HFFc6 (cell line): ENCODE results near the gene DOCK2. TPM values are rescaled to one million over a fixed set of nuclear protein-coding genes. Genes with fewer than 3 reads are reported as not detected.

Experiments used
- DNase-seq: peaks from one replicate; pipeline ENCODE4 v3.0.0-alpha.2; 2018
- H3K27ac Mint-ChIP-seq: 2 replicates; pipeline ENCODE4 v1.8.0; 2020; ENCODE audit warnings: mild to moderate bottlenecking, mixed read lengths
- H3K27me3 Mint-ChIP-seq: 2 replicates; pipeline ENCODE4 v1.8.0; 2021; ENCODE audit warnings: mild to moderate bottlenecking, moderate library complexity, mixed read lengths; ENCODE audit not compliant: insufficient read depth
- H3K36me3 Mint-ChIP-seq: 2 replicates; pipeline ENCODE4 v1.8.0; 2021; ENCODE audit warnings: low read depth, mixed read lengths
- H3K4me1 Mint-ChIP-seq: 2 replicates; pipeline ENCODE4 v1.8.0; 2020; ENCODE audit warnings: low read depth, mixed read lengths
- H3K4me3 Mint-ChIP-seq: 2 replicates; pipeline ENCODE4 v1.8.0; 2020; ENCODE audit warnings: mild to moderate bottlenecking, moderate library complexity, mixed read lengths
- H3K9me3 Mint-ChIP-seq: 2 replicates; pipeline ENCODE4 v1.8.0; 2020; ENCODE audit warnings: mild to moderate bottlenecking, mixed read lengths
- total RNA-seq, 6 experiments: library from RNA; stranded (reverse); fragmentation: NEBNext Ultra II Directional; extraction: Animal tissue kit (Norgen Biotek cat#: 25700); gene quantifications; 2 replicates in 1 of 6; 3 replicates in 5 of 6; pipeline ENCODE4 v1.2.3, GENCODE V29; 2021
- TF ChIP-seq, protein P1 (sequence below): fragments of 200-600 bp; sonication (generic); IDR thresholded peaks from 2 replicates; pipeline ENCODE4 v1.5.0; 2021; ENCODE audit warnings: antibody characterized with exemption, mild to moderate bottlenecking

DOCK2 gene
- total RNA-seq, 6 experiments from 2014 or later = 1.4 to 6.5 (median 3.0) TPM

DNA sequence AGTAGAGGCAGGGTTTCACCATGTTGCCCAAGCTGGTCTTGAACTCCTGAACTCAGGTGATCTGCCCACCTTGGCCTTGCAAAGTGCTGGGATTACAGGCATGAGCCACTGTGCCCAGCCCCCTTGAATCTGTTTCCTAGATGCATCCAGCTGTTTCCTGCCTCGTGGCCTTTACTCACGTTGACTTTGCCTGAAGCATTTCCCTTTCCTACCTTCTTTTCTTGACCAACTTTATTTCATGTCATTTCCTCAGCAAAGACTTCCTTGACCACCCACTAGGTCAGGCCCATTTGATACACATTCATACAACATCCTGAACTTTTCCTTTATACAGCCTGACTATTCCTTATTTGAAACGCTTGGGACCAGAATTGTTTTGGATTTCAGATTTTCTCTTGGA lies 51.0 kb downstream of the DOCK2 start:
- H3K4me1 Mint-ChIP-seq = peaks cover 21% of the 10 kb centered on the region
- no peaks in the 10 kb centered on the region for H3K27me3 Mint-ChIP-seq
- no peak overlapping the region for H3K27ac Mint-ChIP-seq
- DNase-seq = no peak
- TF ChIP-seq, protein P1, sequence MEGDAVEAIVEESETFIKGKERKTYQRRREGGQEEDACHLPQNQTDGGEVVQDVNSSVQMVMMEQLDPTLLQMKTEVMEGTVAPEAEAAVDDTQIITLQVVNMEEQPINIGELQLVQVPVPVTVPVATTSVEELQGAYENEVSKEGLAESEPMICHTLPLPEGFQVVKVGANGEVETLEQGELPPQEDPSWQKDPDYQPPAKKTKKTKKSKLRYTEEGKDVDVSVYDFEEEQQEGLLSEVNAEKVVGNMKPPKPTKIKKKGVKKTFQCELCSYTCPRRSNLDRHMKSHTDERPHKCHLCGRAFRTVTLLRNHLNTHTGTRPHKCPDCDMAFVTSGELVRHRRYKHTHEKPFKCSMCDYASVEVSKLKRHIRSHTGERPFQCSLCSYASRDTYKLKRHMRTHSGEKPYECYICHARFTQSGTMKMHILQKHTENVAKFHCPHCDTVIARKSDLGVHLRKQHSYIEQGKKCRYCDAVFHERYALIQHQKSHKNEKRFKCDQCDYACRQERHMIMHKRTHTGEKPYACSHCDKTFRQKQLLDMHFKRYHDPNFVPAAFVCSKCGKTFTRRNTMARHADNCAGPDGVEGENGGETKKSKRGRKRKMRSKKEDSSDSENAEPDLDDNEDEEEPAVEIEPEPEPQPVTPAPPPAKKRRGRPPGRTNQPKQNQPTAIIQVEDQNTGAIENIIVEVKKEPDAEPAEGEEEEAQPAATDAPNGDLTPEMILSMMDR = no peak
- no peak overlapping the region for H3K4me3 Mint-ChIP-seq
- peaks cover 10% of the 10 kb centered on the region; the same call in 1 of the 2 replicates for H3K36me3 Mint-ChIP-seq
- H3K9me3 Mint-ChIP-seq = no peaks in the 10 kb centered on the region

DNA sequence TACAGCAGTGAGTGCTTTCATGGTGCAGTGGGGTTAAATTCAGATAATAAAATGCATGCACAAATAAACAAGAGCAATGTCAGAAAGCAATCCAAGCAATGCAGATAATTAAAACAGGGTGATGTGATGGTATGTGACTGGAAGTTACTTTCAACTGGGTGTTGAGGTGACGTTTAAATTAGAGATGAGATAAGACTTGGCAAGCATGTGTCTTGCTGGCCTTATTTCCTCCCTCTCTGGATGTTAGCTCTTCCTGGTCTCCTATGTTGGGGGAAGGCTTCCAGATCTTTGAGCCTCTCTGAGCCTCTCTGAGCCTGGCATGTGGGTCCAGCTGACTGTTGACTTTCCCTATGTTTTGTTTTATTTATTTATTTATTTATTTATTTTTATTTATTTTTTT lies 54.4 kb downstream of the DOCK2 start:
- Mint-ChIP-seq H3K27me3 (no peaks in the 10 kb centered on the region), H3K27ac (no peak overlapping the region; the same call in 1 of the 2 replicates), H3K36me3 (peaks cover 7% of the 10 kb centered on the region; the same call in 1 of the 2 replicates), H3K9me3 (no peaks in the 10 kb centered on the region), H3K4me3 (no peak overlapping the region), H3K4me1 (peaks cover 50% of the 10 kb centered on the region)
- TF ChIP-seq, protein P1 = no peak
- DNase-seq = peak; percentile 37

GRCh38 chr5:169694091-169694625 lies 57.1 kb downstream of the DOCK2 start:
- H3K36me3 Mint-ChIP-seq = peaks cover 15% of the 10 kb centered on the region
- H3K4me1 Mint-ChIP-seq = peaks cover 73% of the 10 kb centered on the region
- no peak overlapping the region for H3K4me3 Mint-ChIP-seq
- TF ChIP-seq, protein P1 = no peak
- no peaks in the 10 kb centered on the region for H3K9me3 Mint-ChIP-seq
- DNase-seq = no peak
- peak overlapping the region; percentile 41 for H3K27ac Mint-ChIP-seq
- no peaks in the 10 kb centered on the region for H3K27me3 Mint-ChIP-seq

GRCh38 chr5:169695025-169695625 lies 58.0 kb downstream of the DOCK2 start:
- Mint-ChIP-seq H3K36me3 (peaks cover 15% of the 10 kb centered on the region), H3K27ac (peak overlapping the region; percentile 87), H3K4me1 (peaks cover 73% of the 10 kb centered on the region), H3K27me3 (no peaks in the 10 kb centered on the region), H3K4me3 (peak overlapping the region; percentile 57; the same call in 1 of the 2 replicates), H3K9me3 (no peaks in the 10 kb centered on the region)
- TF ChIP-seq, protein P1 = no peak
- DNase-seq = no peak

GRCh38 chr5:169695919-169696490 lies 58.9 kb downstream of the DOCK2 start:
- peak overlapping the region; percentile 87 for H3K27ac Mint-ChIP-seq

More at GRCh38 chr5:169695919-169696490, 58.9 kb downstream of the DOCK2 start:
- H3K9me3 Mint-ChIP-seq = no peaks in the 10 kb centered on the region
- TF ChIP-seq, protein P1 = no peak
- peaks cover 66% of the 10 kb centered on the region for H3K4me1 Mint-ChIP-seq
- H3K27me3 Mint-ChIP-seq = no peaks in the 10 kb centered on the region
- peak; percentile 100 for DNase-seq
- H3K36me3 Mint-ChIP-seq = peaks cover 8% of the 10 kb centered on the region
- peak overlapping the region; percentile 57 for H3K4me3 Mint-ChIP-seq
